GM12874 (cell line): ENCODE measurements around the gene ZNF710.

Experiments used
- TF ChIP-seq, protein P1 (sequence below): IDR thresholded peaks from 2 replicates; pipeline ENCODE4 v1.5.1; 2011; ENCODE audit warnings: low read depth, mild to moderate bottlenecking, control low read depth, low read length, moderate library complexity; ENCODE audit not compliant: insufficient read depth

The ZNF710 gene

DNA sequence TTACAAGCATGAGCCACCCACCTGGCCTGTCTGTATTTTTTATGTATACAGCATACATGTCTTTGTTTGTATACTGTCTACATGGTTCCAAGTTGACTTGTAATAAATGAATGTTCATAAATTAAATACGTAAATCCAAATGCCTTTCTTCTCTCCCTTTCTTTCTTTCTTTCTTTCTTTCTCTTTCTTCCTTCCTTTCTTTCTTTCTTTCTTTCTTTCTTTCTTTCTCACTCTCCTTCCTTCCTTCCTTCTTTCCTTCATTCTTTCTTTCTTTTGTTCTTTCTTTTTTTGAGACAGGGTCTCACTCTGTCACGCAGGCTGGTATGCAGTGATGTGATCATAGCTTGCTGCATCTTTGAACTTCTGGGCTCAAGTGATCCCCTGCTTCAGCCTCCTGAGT, 17.1 kb upstream of the ZNF710 start:
- TF ChIP-seq, protein P1, sequence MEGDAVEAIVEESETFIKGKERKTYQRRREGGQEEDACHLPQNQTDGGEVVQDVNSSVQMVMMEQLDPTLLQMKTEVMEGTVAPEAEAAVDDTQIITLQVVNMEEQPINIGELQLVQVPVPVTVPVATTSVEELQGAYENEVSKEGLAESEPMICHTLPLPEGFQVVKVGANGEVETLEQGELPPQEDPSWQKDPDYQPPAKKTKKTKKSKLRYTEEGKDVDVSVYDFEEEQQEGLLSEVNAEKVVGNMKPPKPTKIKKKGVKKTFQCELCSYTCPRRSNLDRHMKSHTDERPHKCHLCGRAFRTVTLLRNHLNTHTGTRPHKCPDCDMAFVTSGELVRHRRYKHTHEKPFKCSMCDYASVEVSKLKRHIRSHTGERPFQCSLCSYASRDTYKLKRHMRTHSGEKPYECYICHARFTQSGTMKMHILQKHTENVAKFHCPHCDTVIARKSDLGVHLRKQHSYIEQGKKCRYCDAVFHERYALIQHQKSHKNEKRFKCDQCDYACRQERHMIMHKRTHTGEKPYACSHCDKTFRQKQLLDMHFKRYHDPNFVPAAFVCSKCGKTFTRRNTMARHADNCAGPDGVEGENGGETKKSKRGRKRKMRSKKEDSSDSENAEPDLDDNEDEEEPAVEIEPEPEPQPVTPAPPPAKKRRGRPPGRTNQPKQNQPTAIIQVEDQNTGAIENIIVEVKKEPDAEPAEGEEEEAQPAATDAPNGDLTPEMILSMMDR = no peak

DNA sequence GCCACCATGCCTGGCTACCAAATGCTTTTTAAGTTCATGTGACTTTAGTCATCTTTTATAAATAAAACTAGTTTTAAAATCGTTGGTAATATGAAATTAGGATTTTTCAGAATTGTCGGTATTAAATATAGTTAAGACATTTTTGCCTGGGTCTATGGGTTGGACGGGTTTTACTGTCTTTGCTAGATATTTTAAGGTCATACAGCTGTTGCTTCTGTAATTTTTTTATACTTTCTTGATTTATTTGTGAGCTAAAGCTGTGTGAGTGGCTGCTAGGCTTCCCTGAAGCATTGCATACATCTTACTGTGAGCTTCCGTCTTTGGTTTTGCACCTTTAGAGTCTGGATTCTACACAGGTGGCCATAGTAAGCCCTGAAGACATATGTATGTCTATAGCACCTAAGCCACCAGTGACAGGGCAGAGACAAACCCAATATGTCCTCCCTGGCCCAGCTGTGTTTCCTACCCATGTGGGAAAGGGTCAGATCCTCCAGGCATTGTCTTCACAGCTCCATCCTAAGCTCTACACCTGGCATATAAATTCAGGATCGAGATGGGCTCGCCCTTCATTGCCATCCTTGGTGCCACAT, 16.6 kb upstream of the ZNF710 start:
- TF ChIP-seq, protein P1 = no peak

DNA sequence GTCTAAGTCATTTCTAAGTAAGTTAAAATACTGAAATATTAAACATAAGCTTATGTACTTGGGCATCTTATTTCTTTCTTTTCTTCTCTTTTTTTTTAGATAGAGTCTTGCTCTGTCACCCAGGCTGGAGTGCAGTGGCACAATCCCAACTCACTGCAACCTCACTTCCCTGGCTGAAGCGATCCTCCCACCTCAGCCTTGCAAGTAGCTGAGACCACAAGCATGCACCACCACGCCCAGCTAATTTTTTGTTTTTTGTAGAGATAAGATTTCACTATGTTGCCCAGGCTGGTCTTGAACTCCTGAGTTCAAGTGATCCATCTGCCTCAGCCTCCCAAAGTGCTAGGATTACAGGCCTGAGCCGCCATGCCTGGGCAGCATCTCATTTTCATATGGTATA, 16.0 kb upstream of the ZNF710 start:
- TF ChIP-seq, protein P1 = no peak

DNA sequence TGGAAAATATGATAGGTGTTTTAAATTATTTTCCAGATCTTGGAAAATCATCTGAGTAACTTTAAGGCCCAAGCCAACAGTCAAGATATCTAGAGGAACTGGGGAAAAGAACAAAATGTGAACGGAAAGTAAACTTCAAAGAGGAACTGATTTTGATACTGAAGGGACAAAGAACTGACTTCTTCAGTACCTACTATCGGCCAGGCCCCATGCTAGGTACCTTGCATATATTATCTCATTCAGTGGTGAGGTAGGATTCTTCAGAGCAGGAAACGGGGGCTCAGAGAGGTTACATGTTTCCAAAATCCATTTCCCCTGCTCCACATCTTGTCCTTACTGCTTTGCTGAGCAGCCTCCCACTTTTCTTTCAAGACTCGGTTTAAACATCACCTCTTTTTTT, 9.8 kb upstream of the ZNF710 start:
- TF ChIP-seq, protein P1 = no peak

DNA sequence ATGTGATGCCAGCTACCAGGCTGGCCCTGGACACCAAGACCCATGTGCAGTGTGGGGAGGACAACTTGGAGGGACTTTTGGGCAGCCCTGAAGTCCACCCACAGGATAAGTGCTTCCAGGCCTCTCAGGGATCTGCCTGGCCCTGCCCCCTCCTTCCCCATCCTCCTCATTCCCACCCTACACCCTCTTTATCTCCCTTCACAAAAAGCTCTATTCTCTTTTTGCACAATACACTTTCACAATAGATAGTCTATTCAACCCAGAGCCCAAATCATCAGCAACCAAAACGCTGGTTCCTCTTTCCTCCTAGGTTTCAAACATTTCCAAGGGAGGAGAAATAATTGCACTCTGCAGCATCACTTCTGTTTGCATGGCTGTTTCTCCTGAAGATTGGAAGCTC, 7.8 kb upstream of the ZNF710 start:
- TF ChIP-seq, protein P1 = no peak

DNA sequence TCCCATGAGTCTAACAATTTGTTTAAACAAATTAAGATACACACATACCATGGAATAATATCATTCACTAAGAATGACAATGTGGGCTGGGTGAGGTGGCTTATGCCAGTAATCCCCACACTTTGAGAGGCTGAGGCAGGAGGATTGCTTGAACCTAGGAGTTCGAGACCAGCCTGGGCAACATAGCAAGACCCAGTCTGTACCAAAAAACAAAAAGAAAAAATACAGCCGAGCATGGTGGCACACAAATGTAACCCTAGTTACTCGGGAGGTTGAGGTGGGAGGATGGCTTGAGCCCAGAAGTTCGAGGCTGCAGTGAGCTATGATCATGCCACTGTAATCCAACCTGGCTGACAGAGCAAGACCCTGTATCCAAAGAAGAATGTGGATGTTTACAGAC, 4.0 kb upstream of the ZNF710 start:
- TF ChIP-seq, protein P1 = no peak

DNA sequence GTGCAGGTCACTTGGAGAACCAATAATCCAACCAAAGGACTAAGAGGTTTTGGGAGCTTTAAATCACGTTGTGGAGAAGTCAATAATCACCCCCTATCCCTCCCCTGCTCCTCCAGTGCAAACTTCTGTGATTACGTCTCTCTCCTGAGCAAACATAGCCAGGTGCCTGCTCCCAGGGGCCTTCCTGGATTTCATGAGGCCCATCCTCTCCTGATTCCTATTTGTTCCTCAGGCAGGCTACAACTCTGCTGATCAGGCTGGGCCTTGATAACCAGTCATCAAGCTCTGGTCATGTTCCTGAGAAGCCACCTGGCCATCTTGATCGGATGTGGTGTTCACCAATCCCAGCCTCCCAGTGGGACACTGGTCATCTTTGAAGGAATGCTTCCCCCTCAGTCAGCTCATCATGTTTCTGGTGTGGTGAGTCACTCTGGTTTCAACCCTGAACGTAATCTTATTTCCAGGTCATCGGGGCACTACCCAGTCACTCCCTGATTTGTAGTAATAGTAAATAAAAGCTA, 2.9 kb upstream of the ZNF710 start:
- TF ChIP-seq, protein P1 = no peak
